Globus pallidus (tissue), 1 donor: Measurements from ENCODE around the gene LEMD2.

Experiments used
- DNase-seq: peaks from one replicate; pipeline ENCODE4 v3.0.0-alpha.2; 2015; ENCODE audit warnings: low spot score

Gene LEMD2

DNA sequence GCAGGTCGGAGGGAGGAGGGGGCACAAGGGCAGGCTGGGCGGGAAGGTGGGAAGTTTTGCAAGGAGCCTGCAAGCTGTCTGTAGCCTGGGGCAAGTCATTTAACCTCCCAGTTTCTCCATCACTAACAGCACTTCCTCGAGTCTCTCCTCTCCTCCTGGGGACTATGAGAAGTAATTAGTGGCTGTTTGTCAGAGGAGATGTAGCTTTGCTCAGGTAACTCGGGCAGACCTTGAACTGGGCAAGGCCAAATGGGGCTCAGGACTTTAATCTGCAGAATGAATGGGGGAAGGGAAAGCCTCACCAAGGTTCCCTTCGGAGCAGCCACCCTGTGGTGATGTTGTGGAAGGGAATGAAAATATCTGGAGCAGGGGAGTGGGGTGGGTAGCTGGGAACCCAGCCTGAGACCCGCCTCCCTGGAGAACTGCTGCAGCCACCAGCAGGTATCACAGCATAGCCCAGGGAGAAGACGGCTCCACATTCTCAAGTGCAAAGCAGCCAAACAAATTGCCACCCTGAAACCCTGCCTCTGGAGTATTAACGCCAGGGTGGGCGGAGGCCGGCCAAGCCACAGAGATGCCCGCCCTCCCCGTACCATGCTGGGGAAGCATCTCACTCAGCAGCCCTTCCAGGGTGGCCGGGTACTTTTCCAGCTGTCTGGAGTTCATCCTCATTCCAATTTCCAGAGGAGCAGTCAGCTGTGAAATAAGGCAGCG, 6.1 kb upstream of the LEMD2 start:
- no peak for DNase-seq

DNA sequence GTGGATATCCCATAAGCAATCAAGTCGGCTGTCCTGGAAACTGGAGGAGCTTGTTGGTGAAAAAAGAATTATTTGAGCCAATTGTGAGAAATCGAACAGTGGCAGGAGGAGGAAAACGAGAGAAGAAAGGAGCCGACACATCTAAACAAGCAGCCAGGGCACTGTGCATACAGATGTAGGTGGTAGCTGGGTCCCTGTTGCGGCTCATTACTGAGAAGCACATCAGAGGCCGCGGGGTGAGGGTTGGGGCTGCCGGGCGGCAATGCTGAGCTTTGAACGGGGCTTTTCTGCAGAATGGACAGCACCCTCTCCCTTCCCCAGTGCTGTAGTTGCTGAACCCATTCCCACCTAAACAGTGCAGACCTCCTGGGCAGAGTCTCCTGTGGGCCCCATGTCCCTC, 4.1 kb upstream of the LEMD2 start:
- no peak for DNase-seq

DNA sequence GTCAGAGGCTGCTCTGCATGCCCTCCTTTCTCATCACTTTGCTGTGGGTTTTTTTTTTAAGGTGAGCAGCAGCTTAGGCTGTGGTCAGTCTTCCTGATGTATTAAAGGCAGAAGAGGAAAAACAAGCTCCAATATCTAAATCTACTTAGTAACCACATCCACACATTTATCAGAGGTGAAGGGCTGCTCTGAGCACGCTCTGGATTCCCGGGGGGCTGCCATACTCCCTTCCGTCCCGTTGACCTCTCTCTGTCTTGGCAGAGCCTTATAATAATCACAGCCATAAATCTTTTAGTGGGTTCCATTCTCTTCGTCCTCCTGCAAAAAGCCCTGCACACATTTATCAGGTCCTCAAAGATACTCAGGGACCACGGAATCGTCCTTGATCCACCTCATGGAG, 2.7 kb upstream of the LEMD2 start:
- no peak for DNase-seq

DNA sequence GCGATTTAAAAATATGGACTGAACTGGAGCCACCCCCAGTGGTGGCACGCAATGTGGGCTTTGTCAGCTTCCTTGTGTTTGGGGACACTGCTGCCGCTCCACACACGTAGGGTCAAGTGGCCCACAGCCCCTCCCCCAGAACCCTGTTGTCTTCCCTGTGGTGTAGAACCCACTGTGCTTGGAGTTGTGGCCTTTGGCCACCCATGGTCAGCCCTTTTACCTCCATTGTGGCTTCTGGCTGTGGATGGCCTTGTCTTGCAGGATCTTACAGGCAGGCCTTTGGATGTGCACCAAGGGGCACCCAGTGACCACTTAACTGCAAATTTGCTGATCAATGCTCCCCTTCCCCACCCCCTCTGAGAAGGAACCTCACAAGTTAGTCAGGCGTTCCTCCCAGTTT, 2.0 kb upstream of the LEMD2 start:
- DNase-seq: no peak

DNA sequence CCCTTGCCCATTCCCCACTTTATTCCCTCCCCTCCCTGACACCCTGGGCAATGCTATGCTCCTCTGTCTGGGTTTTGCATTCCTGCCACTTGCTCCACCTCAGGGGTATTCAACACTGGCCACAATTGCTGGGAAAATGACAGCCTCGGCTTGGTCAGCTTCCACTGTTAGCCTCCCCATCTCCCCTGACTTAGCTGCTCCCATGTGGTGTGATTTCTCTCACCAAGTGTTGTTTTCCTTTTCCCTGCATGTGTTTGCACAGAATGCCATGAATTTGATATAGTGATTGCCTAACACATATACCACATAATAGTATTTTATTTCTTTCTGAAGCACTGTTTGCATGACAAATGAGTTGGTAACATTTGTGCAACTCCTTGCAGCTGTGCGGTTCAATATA, 1.4 kb upstream of the LEMD2 start:
- DNase-seq: no peak

DNA sequence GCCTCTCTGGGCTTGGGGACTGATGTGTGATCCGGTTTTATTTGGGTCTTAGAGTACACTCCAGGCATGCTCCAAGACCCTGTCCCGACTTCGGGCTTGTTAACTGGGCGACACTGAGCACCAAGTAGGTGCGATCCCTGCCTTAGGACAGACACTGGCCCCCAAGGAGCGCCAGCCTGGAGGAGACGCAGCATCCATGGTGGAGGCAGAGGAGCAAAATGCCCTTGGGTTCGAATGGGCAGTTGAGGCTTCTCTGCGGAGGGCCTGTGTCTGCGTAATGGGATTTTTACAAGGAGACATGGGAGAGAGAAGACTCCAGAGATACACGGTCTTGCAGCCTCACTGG, 593 bp upstream of the LEMD2 start:
- DNase-seq: no peak

DNA sequence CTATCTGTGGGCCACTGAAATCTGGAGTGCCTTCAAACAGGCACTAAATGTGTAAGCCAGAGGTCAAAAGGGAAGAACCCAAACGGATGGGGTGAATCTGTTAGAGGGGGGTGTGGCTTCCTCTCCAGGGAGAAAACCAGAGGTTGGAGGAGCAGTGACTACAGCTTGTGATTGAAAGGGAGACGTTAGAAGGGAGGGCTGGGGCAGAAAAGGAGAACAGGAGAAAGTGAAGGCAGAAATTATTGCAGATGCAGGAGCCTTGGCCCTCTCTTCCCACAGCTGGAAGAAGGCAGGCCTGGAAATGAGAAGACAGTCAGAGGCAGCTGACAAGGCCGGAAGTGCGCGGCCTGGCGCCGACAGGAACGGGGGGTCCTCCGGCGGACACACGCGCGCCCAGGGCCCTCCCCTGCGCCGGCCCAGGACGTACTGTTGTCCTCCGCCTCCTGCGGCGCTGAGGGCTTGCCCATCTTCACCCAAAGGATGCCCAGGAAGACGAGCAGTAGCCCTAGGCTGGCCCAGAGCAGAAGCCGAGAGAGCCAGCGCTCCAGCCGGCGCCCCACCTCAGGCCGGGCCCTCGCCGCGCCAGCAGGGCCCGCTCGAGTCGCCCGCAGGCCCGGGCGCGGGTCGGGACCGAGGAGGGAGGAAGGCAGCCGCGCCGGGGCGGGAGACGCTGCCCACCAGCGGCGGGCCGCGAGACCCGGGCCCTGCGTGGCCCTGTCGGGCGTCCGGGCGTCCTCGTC, 806 bp downstream of the LEMD2 start:
- peak; percentile 78 for DNase-seq

DNA sequence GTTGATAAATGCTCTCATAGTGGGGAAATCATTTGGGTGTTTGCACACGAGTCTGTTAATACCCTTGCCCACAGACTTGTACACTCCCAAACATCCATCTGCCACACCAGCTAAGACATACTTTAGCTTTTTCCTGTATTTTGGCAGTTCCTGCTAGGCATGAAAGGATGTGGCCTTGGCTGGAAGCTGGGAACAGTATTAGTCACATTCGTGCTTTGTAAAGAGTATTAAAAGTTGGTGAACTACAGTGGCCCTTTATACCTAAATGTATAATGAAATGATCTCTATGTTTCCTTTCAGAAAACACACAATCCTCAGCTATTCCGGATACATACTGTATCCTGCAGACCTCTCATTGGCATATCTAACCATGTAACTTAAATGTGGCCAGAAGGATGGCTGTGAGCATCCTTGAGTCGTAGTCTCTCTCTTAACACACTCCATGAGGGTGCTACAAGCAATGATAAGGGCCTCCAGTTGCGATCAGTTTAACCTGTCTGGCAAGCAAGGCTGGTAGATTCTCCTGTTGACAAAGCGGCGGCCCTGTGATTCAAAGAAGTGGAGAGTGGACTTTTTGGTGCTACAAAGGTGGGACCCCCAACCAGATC, 1.5 kb downstream of the LEMD2 start:
- DNase-seq: no peak

DNA sequence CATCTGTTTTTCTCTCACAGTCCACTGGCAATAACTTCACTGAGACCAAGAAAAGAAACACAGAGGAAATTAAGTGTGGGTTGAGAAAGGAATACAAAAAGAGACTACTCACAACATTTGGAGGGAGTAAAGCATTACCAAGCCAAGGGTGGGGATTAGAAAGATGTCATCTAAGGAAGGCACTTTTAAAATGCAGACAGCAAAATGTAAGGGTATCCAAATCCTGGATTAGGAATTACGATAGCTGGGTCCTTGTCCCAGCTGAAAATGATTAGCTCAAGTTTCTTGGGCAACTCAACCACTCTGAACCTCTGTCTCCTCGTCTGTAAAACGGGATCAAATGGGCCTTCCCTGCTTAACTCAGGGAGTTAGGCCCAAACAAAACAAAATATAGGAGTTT, 2.2 kb downstream of the LEMD2 start:
- no peak for DNase-seq

DNA sequence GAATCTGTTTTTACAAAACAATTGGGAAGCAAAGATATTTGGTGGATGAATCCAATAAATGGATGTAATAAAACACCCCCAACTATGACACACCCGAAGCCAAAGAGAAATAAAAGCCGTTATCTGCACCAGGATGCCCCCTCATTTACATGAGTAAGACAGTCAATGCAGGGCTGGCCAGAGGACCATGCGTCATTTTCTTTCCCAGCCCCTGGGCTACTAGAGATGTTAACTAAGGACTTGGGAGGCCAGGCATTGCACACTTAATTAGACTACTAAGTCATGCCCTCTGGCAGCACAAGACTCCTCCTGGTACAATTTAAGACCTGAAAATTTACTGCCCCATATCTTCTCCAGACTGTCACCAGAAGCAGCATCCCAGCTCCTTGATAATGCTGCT, 3.2 kb downstream of the LEMD2 start:
- no peak for DNase-seq

DNA sequence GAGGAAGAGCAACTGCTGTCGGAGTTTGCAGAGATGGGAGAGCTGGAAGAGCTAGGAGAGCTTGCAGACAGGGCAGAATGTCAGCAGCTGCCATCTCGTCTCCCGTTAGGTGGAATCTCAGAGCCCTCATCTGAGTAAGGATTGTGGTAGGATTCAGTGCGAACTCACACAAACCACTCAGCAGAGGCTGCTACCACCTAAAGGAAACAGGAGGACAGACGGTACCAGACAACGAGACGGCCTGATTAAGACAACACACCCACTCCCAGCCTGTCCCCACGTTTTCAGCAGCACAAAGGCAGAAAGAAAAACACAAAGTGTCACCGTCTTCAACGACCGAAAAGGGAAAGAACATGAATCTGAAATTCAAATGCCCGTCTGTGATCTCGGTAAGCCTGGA, 4.1 kb downstream of the LEMD2 start:
- DNase-seq: no peak

DNA sequence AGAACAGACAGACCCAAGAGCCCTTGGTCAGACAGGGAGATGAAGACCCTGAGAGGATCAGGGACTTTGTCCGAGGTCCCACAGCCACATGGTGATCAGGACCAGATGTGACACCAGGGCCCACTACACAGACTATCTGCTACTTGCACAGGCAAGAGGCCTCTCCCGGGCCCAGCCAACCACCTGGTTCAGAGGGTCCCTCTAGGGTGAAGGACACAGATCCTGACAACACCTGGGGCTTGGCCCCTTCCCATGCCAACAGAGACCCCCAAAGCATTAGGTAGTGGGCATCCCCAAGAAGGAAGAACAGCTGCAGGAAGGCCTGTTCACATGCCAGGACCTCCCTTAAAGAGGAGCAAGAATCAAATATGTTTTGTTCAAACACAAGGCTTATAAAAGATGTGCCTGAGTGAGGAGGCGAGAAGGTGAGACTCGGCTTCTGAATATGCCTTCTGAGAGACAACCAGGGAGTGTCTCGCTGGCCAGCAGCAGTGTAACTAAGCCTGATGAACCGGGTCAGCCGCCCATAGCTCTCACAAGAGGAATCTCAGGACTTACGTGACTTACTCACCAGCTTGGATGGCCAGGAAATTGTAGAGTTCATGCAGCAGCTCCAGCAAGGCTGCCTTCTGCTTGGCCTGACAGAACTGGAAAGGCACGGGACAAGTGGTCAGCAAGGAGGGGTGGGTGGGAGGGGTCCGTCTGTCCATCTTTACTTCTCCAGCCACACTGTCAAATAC, 5.0 kb downstream of the LEMD2 start:
- no peak for DNase-seq

DNA sequence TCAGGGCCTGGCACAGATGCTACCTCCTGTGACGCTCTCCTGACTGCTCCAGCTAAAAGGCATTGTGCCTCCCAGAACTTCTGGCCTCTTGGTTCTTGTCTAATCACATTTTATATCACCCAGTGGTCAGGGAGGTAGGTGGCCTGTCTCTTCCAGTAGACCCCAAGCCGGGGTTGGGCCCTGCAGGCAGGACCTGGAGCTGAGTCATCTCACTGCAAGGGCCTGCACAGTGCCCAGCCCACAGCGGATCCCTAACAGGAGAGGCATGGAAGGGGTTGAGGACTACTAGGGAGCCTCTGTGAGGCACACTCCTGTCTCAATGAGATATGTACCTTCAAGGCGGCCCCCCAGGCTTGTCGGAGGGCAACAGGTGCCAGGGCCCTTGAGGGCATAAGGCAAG, 6.4 kb downstream of the LEMD2 start:
- DNase-seq: no peak

DNA sequence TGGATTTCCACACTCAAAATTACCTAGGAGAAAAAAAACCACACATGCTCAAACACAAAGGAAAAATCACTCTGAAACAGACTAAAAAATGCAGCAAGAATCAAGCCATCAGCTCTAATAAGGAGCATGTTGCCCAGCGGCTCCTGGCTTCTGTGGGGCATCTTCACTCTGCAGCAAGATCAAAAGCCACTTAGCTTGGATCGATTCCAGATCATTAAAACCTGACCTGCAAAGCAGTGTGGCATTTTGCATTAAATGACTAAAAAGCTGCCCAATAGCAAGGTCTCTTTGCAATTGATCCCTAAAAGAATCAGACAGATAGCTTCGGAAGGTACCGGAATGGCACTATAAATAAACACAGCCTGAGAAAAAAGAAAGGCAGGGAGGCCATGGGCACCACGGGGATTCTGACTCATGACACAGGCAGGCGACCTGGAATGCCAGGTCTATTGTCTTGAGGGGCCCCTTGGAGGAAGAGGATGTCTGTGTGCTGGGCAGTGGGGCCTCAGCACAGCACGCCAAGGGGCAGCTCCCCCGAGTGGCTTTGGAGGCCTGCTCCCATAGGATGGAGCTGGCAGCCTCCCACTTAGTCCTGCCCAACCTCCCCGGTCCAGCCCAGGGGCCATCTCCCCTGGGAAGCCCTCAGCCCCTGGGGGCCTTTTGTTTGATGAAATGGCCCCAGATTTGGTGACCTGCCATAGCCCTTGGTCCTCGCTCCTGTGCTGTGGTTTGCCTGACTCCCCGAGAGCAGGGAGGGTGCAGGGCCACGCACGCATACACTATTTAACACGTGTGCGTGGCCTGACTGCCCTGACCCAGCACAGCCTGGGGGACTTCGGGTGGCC, 7.6 kb downstream of the LEMD2 start:
- DNase-seq: no peak

DNA sequence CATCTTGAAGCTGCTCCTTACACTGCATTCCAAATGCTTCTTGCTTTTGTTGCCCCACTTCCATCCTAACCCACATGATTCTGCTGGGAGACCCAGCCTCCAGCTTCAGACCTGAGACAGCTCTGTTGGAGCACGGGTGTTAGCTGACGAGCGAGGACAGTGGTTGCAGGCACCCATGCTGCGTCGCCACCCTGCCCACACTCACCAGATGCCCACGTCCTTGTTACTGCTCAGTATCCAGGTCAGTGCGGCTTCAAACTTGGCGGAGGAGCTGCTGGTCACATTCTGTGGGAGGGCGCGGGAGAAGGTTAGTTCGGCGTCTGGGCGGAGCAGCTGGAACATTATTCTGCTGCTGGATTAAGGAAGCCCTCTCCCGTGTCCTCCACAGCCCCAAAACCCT, 9.0 kb downstream of the LEMD2 start:
- DNase-seq: no peak

DNA sequence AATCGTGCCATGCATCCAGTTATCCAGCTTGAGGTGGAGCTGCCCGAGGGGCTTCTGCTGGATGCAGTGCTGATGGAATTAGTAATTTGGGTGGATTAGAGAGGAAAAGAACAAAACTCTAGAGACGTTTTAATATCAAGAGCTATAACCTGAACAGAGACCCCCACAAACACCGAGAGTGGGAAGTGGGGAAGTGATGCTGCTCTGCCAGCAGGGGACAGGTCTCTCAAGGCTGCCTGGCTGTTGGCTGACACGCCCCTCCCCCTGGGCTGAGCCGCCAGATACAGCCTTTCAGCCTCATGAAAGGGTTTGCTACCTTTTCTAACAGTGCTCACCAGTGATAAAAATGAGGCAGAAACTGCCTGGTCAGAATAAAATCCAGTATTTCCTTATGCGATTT, 9.6 kb downstream of the LEMD2 start:
- no peak for DNase-seq

DNA sequence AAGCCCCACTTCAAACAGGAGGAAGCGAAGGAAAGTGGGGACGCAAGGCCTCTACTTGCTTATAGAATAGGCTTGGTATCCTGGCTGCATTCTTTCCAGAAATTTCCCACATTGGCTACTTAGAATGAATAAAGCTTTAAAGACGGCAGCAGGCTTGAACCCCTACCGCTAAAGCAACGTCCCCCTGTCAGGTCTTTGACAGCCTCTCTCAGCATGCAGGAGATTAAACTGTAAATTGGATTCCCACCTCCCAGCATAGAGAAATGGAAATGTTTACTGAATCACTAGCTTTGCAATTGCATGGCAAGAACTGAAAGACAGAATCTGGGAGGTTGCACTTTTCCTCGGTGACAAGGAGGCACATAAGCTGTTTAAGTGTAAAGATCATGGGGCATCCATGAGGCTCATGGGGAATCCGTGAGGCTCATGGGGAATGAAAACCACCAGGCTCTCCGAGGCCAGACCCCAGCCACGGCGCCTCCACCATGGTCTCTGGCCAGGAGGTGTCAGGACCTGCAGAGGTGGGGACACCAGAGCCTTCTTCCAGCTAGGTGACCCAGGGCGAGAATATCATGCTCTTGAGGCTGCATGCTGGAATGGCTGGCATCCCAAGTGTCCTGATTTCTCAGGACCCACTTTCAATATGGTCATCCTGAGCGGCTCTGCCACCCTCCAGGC, 10.3 kb downstream of the LEMD2 start:
- DNase-seq: no peak

DNA sequence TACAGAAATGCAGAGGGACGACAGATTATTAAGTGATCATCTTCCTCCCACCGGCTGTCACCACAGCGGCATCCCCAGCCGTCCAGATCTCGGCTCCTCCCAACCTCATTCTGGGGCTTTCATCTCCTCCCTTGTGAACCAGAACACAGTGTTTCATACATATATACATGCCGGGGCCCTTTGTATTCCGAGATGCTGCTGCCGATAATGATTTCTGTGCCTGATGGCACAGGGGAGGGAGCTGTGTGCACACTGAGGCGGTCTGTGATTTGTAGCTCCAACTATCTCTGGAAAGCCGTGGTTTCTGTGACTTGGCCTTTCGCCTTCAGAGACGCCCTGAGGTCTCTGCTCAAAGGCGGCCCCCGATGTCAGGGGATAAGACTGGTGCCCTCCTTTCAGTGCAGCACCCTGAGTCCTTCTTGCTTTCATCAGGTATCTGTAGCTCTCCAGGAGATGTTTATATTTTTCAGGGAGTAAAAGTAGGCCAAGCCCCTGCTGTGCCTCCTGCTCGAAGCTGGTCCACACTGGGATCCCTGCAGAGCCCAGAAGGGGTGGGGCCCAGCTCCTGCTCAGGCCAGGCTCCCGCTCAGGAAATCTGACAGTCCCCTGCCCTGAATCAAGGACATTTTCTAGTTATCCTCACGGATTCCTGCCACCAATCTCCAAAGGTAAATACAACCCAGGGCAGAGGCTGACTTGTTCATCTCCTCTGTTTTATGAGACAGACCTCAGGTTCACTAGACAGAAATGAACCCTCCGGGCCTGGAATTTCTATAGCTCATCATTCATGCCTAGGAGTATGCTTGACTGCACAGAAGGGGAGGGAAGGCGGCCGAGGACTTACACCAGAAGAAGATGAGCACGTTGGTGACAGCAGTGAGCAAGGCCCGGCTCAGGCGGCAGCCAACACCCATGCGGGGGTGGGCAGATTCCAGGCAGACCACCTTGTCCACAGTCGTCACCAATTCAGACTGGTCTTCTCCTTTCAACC, 11.2 kb downstream of the LEMD2 start:
- DNase-seq: no peak

DNA sequence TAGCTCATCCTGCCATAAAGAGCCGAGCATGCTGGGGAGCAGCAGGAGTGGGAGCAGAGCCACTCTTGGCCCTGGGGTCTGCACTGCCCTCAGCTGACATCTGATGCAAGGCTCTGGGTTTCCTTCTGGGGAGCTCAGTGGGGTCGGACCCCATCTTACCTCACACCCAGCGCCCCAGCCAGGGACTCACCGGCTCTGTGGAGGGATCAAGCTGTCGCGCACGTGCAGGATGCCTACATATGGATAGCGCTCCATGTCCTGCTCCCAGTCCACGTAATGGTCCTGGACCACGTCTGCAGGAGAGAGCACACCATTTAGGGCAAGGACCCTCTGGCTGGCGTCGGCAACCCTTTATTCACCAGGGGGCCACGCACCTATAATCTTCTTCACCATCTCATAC, 12.2 kb downstream of the LEMD2 start:
- DNase-seq: no peak

DNA sequence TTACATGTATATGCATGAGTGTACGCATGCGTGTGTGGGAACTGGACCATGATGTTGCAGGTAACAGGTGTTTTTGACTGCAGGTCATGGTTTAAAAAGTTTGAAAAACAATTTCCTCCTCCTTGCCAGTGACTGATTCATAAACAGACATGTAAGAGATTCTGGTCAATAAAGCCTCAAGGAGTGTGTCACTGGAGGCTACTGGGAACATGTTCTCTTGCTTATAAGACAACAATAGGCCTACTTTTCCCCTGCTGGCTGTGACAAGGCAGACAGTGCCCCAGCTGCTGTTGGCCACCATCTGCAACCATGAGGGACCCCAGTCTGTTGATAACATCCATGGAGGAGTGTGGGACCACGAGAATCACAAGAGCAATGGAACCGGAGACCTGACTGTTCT, 12.7 kb downstream of the LEMD2 start:
- DNase-seq: no peak
